ENCODE results near the gene FRAS1.
"Not testable (repeated sequence)": the region's sequence is repeated elsewhere in the genome, so short reads cannot be mapped to it uniquely, and the experiment has no call there.

Gene FRAS1

GRCh38 chr4:78059524-78059889 is 2.4 kb downstream of the FRAS1 start:
- peak; percentile 69 to 89 for DNase-seq

- DNase-seq = no peak
These were observed 2.8 kb downstream of the FRAS1 start for GRCh38 chr4:78059938-78060337.

GRCh38 chr4:78061939-78062570 is 4.9 kb downstream of the FRAS1 start:
- DNase-seq = no peak

GRCh38 chr4:78065508-78066192 is 8.5 kb downstream of the FRAS1 start:
- no peak for DNase-seq

- no peak for DNase-seq
These were observed 11.4 kb downstream of the FRAS1 start for GRCh38 chr4:78068481-78068880.

- no peak for DNase-seq
These were observed 12.2 kb downstream of the FRAS1 start for GRCh38 chr4:78069319-78069718.

GRCh38 chr4:78069859-78070258 is 12.7 kb downstream of the FRAS1 start:
- DNase-seq = no peak

- no peak for DNase-seq
These were observed 13.7 kb downstream of the FRAS1 start for GRCh38 chr4:78070731-78071282.

- no peak for DNase-seq
These were observed 17.6 kb downstream of the FRAS1 start for GRCh38 chr4:78074759-78075158.

GRCh38 chr4:78075986-78076385 is 18.9 kb downstream of the FRAS1 start:
- no peak for DNase-seq

GRCh38 chr4:78078101-78078500 is 21.0 kb downstream of the FRAS1 start:
- DNase-seq = no peak

- DNase-seq = peak; percentile 90 to 94
These were observed 22.8 kb downstream of the FRAS1 start for GRCh38 chr4:78079726-78080430.

- DNase-seq = no peak
These were observed 24.4 kb downstream of the FRAS1 start for GRCh38 chr4:78081541-78081940.

GRCh38 chr4:78083035-78083434 is 25.9 kb downstream of the FRAS1 start:
- DNase-seq = no peak

GRCh38 chr4:78091534-78091933 is 34.4 kb downstream of the FRAS1 start:
- no peak for DNase-seq

- DNase-seq = not testable (repeated sequence)
These were observed 35.2 kb downstream of the FRAS1 start for GRCh38 chr4:78092350-78092749.

- no peak for DNase-seq
These were observed 35.7 kb downstream of the FRAS1 start for GRCh38 chr4:78092850-78093249.

- no peak for DNase-seq
These were observed 38.0 kb downstream of the FRAS1 start for GRCh38 chr4:78095081-78095480.

GRCh38 chr4:78099058-78099457 is 41.9 kb downstream of the FRAS1 start:
- no peak for DNase-seq

GRCh38 chr4:78100060-78100459 is 42.9 kb downstream of the FRAS1 start:
- DNase-seq = no peak

- no peak for DNase-seq
These were observed 62.6 kb downstream of the FRAS1 start for GRCh38 chr4:78119698-78120097.

- no peak for DNase-seq
These were observed 63.2 kb downstream of the FRAS1 start for GRCh38 chr4:78120144-78120880.

GRCh38 chr4:78121338-78121904 is 64.3 kb downstream of the FRAS1 start:
- DNase-seq = no peak
